GM18498 (cell line): ENCODE measurements around the gene FFAR2.
"Not testable (repeated sequence)": the region's sequence is repeated elsewhere in the genome, so short reads cannot be mapped to it uniquely, and the experiment has no call there.

Experiments used
- ATAC-seq: cut with Tn5 transposase; IDR thresholded peaks from one replicate; pipeline ENCODE4 v1.9.1; 2021; ENCODE audit warnings: mild to moderate bottlenecking, moderate library complexity; ENCODE audit not compliant: unreplicated experiment

Gene FFAR2

GRCh38 chr19:35447606-35448469 lies at the start of gene FFAR2:
Gene FFAR2, plus strand, starts transcription at chr19:35448257. Its CDS starts 1,458 bp downstream, at chr19:35449715.
- no peak for ATAC-seq

GRCh38 chr19:35398570-35398969 lies 49.5 kb upstream of the FFAR2 start:
- ATAC-seq, result no peak

- ATAC-seq, result no peak
Measured at GRCh38 chr19:35399231-35399630, 48.8 kb upstream of the FFAR2 start.

DNA sequence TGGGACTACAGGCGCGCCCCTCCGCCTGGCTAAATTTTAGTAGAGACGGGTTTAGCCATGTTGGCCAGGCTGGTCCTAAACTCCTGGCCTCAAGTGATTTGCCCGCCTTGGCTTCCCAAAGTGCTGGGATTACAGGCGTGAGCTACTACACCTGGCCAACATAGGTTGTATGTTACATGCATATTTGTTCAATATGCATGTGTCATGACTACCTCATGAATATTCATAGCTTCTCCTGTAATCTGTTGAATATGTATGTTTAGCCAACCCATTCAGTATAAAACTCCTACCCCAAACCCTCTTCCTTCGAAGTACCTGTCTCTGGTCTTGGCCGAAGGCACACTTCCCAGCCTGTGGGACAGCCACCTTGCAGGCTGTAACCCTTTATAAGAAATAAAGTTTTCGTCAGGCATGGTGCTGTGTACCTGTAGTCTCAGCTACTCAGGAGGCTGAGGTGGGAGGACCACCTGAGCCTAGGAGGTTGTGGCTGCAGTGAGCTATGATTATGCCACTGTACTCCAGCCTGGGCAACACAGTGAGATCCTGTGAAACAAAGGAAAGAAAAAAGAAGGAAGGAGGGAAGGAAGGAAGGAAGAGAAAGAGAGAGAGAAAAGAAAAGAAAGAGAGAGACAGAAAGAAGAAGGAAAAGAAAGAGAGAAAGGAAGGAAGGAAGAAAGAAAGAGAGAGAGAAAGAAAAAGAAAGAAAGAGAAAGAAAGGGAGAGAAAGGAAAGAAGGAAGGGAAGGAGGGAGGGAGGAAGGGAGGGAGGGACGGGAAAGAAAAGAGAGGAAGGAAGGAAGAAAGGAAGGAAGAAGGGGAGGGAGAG lies 47.9 kb upstream of the FFAR2 start:
- ATAC-seq, result no peak

GRCh38 chr19:35400773-35401100 lies 47.3 kb upstream of the FFAR2 start:
- no peak for ATAC-seq

DNA sequence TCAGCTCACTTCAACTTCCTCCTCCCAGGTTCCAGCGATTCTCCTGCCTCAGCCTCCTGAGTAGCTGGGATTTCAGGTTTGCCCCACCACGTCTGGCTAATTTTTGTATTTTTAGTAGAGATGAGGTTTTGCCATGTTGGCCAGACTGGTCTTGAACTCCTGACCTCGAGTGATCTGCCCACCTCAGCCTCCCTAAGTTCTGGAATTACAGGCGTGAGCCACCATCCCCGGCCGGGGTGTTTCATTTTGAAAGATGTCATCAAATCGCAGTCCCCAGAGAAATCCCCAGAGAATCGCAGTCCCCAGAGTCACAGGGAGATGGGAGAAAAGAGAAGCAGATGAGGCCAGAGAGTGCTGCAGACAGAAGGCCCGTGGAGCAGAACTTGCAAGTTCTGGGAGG lies 46.6 kb upstream of the FFAR2 start:
- not testable (repeated sequence) for ATAC-seq

DNA sequence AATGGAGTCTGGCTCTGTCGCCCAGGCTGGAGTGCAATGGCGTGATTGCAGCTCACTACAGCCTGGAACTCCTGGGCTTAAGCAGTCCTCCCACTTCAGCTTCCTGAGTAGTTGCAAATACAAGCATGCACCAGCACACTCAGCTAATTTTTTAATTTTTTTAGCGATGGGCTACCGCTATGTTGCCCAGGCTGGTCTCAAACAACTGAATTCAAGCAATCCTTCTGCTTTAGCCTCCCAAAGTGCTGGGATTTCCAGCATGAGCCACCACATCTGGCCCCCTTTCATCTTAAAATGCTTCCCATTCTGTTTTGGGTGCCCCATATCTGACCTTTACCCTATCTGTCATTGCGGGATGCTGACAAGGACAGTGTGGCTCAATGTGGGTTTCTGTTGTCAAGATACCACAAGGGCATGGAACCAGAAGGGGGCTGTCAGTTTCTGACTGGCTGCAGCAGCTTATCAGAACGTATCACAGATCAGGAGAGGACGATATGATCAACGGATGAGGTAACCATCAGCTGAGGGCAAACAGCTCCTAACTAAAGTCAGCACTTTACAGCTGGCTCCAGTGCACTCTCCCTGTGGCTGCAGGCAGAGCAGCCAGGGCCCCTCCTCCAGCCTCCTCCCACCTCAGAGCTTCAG lies 44.8 kb upstream of the FFAR2 start:
- no peak for ATAC-seq

GRCh38 chr19:35404879-35405622 lies 43.0 kb upstream of the FFAR2 start:
- ATAC-seq, result peak; percentile 76

DNA sequence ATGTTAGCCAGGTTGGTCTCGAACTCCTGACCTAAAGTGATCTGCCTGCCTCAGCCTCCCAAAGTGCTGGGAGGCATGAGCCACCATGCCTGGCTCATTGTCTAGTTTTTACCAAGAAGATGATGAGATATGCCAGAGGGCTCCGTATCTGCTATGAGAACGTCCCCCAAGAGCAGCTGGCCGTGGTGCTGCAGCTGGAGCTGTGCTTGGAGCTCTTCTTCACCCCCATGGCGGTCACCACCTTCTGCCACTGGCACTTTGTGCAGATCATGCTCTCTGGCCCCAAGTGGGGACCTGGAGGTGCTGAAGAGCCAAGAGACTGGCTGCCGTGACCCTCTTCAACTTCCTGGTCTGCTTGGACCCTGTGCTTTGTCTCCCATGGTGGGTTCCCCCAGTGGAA lies 40.4 kb upstream of the FFAR2 start:
- ATAC-seq, result no peak

GRCh38 chr19:35408284-35409171 lies 39.5 kb upstream of the FFAR2 start:
- ATAC-seq, result peak; percentile 78

GRCh38 chr19:35409191-35409590 lies 38.9 kb upstream of the FFAR2 start:
- no peak for ATAC-seq

DNA sequence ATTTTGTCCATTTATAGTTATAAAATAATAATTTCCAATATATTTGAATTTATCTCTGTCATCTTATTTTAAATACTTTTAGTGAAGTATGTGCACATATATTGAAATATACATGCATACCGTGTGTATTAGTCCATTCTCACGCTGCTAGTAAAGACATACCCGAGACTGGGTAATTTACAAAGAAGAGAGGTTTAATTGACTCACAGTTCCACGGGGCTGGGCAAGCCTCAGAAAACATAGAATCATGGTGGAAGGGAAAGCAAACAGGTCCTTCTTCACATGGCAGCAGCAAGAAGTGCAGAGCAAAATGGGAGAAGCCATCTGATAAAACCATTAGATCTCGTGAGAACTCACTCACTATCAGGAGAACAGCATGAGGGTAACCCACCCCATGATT lies 37.6 kb upstream of the FFAR2 start:
- ATAC-seq, result no peak

DNA sequence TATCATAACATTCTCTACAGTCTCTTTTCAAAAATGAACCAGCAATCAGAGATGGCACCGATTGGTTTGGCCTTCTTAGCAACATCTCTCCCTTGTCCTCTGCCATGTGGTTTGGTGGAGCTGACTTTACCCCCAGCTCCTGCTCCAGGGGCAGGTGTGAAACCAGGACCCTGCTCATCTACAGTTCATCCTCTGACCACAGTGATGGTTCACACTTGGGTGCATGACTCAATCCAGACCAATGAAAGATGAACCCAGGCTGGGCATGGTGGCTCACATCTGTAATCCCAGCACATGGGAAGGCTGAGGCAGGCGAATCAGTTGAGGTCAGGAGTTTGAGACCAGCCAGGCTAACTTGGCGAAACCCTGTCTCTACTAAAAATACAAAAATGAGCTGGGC lies 33.6 kb upstream of the FFAR2 start:
- no peak for ATAC-seq

DNA sequence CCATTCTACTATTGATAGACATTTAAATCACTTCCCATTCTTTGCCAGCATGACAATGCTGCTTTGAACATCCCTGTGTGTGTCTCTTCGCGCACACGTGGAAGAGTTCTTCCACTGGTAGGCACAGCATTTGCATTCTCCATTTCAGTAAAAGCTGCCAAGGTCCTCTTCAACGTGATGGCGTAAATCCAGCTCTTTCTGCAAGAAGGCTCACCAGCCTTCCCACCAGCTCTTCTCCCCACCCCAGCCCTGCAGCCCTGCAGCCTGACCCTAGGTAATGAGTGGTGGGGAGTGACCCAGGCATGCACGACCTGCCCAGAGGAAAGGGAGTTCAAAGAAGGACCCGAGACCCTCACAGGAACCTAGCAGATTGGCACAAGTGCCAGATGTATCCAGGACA lies 31.7 kb upstream of the FFAR2 start:
- ATAC-seq, result no peak

GRCh38 chr19:35417278-35417677 lies 30.8 kb upstream of the FFAR2 start:
- ATAC-seq, result no peak

DNA sequence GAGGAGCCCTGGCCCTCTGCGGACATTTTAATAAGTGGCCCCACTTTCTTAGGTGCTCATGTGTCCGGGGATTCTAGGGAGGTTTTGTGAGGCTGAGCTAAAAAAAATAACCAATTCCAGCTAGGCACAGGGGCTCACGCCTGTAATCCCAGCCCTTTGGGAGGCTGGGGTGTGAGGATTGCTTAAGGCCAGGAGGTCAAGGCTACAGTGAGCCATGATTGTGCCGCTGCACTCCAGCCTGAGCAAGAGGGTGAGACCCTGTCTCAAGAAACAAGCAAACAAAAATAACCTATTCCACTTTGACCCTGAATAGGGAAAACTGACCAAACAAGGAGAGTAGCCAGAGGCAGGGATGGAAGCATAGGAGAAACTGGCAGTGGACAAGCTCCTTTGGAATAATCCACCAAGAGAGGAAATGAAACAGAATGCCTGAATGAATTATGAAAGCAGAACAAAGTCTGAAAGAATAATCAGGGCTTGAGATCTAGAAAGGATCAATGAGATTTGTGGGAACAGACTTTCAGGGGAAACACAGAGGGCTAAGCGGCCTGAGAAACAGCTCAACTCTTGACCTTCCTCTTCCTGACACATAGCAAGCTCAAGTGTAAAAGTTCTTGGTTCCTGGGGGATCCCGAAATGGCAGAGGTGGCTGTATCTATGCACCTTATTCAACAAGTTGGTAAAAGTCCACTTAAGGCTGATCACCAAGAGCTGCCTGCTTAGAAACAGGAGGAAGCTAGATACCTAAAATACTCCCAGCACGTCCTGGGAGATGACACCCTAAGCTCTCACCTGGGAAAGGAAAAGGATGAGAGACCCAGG lies 30.1 kb upstream of the FFAR2 start:
- ATAC-seq, result no peak

GRCh38 chr19:35419046-35419445 lies 29.0 kb upstream of the FFAR2 start:
- ATAC-seq, result no peak

GRCh38 chr19:35419805-35420204 lies 28.3 kb upstream of the FFAR2 start:
- no peak for ATAC-seq

- no peak for ATAC-seq
Measured at GRCh38 chr19:35421362-35421761, 26.7 kb upstream of the FFAR2 start.
